K562 (cell line): Measurements from ENCODE around the gene BATF. TPM values are rescaled to one million over a fixed set of nuclear protein-coding genes. Genes with fewer than 3 reads are reported as not detected.
A peak's percentile ranks its signal among the peaks of the same experiment; 100 is the strongest.

Experiments used
- ATAC-seq: fragments of 200-7000 bp; cut with Tn5 transposase; 3 replicates; pipeline ENCODE4 v1.9.1; 2020; ENCODE audit warnings: moderate library complexity
- BruUV-seq: library from RNA; stranded (reverse); fragments of 400-500 nt; replicated peaks from 2 replicates; lab custom pipeline; 2021; lab: Mats Ljungman, UMichigan
- CTCF ChIA-PET: fragments of 300-600 bp; formaldehyde crosslinking; extraction: SDS; loops from one replicate; lab custom pipeline; 2021; ENCODE audit warnings: low intra/inter-chr PET ratio; lab: Yijun Ruan, JAX
- POLR2A ChIA-PET: fragments of 300-600, 350-650 bp; sonication (Branson Sonifier 250); formaldehyde crosslinking; extraction: SDS; loops from one replicate; lab custom pipeline; 2021; ENCODE audit warnings: antibody characterized with exemption, inconsistent platforms; lab: Yijun Ruan, JAX
- DNase-seq, 4 experiments: peaks; one replicate each; pipeline versions ENCODE4 v3.0.0 to v3.0.0-alpha.2; 2011 to 2018; ENCODE audit warnings: low spot score in 3 of 4, mixed read lengths in 3 of 4; ENCODE audit errors: extremely low read depth in 1 of 4
- FAIRE-seq: peaks from 2 replicates; lab custom pipeline; 2011; peaks lifted over from hg19 to GRCh38; lab: Jason Lieb, UNC
- H2AFZ ChIP-seq: 2 replicates; pipeline ENCODE4 v1.6.0; 2011; ENCODE audit warnings: low read depth, low read length, control low read depth, inconsistent platforms
- H3K27ac ChIP-seq: fragments of 200-600 bp; 3 replicates; pipeline ENCODE4 v1.8.0; 2011; ENCODE audit warnings: low read depth, mild to moderate bottlenecking, control low read depth, inconsistent platforms, low read length, moderate library complexity, mixed read lengths; ENCODE audit errors: extremely low read depth
- H3K27me3 ChIP-seq, 2 experiments: fragments of 300-600 bp in 1 of 2; 2 replicates in 1 of 2; 3 replicates in 1 of 2; pipeline versions ENCODE4 v1.6.0 to v1.8.0; 2011; ENCODE audit warnings: inconsistent platforms in 2 of 2, low read length in 2 of 2, mild to moderate bottlenecking in 1 of 2, mixed read lengths in 1 of 2, moderate library complexity in 1 of 2; ENCODE audit not compliant: control insufficient read depth in 2 of 2, insufficient read depth in 2 of 2
- H3K36me3 ChIP-seq: fragments of 300-600 bp; 3 replicates; pipeline ENCODE4 v1.8.0; 2011; ENCODE audit warnings: mild to moderate bottlenecking, low read length, inconsistent platforms; ENCODE audit not compliant: control insufficient read depth, insufficient read depth
- H3K4me1 ChIP-seq, 2 experiments: fragments of 200-600 bp in 1 of 2; replicated peaks in 1 of 2; 2 replicates in 1 of 2; 3 replicates in 1 of 2; pipeline versions ENCODE4 v1.5.1 to v1.8.0; 2011; ENCODE audit warnings: inconsistent platforms in 2 of 2, low read length in 2 of 2, mild to moderate bottlenecking in 1 of 2, mixed read lengths in 1 of 2, moderate library complexity in 1 of 2; ENCODE audit not compliant: control insufficient read depth in 2 of 2, insufficient read depth in 2 of 2
- H3K4me2 ChIP-seq: 2 replicates; pipeline ENCODE4 v1.6.1; 2011; ENCODE audit warnings: low read length, control low read depth, inconsistent platforms, mixed read lengths; ENCODE audit not compliant: insufficient read depth
- H3K4me3 ChIP-seq: fragments of 200-600 bp; sonication (generic), shearing (Covaris generic); 2 replicates; pipeline ENCODE4 v1.5.1; 2016; ENCODE audit warnings: control low read depth, inconsistent platforms
- H3K79me2 ChIP-seq: fragments of 200-600 bp; 3 replicates; pipeline ENCODE4 v1.8.0; 2011; ENCODE audit warnings: low read length, inconsistent platforms; ENCODE audit not compliant: control insufficient read depth, insufficient read depth
- H3K9ac ChIP-seq, 2 experiments: 2 replicates each; pipeline versions ENCODE4 v1.6.0 to v1.6.1; 2011; ENCODE audit warnings: low read depth in 2 of 2, low read length in 2 of 2, control low read depth in 1 of 2, inconsistent platforms in 1 of 2, mild to moderate bottlenecking in 1 of 2, mixed read lengths in 1 of 2; ENCODE audit not compliant: insufficient read depth in 1 of 2
- H3K9me1 ChIP-seq: one replicate; pipeline ENCODE4 v1.6.0; 2011; ENCODE audit warnings: inconsistent platforms, mild to moderate bottlenecking, low read length, moderate library complexity; ENCODE audit not compliant: control insufficient read depth, insufficient read depth
- H3K9me3 ChIP-seq: replicated peaks from 2 replicates; pipeline ENCODE4 v1.5.1; 2011; ENCODE audit warnings: low read depth, low read length, inconsistent platforms; ENCODE audit not compliant: control insufficient read depth, insufficient read depth
- H4K20me1 ChIP-seq: replicated peaks from 2 replicates; pipeline ENCODE4 v1.6.1; 2011; ENCODE audit warnings: low read length, inconsistent platforms, mixed read lengths; ENCODE audit not compliant: control insufficient read depth, insufficient read depth
- BACH1 ChIP-seq: fragments of 200-800 bp; sonication (Bioruptor generic); IDR thresholded peaks from 2 replicates; pipeline ENCODE4 v1.6.1; 2016; ENCODE audit warnings: missing genetic modification characterization, missing compliant biosample characterization
- CEBPG ChIP-seq, 3 experiments: fragments of 200-800 bp in 1 of 3; sonication (Bioruptor generic) in 1 of 3; sonication (generic) in 1 of 3; formaldehyde crosslinking in 1 of 3; IDR thresholded peaks in 2 of 3; conservative IDR thresholded peaks in 1 of 3; 2 replicates each; pipeline versions ENCODE4 v1.6.1 to v1.8.0; 2016 to 2022; ENCODE audit warnings: missing compliant biosample characterization in 2 of 3, missing genetic modification characterization in 2 of 3, mild to moderate bottlenecking in 1 of 3, missing genetic modification reagents in 1 of 3
- CTBP1 ChIP-seq: fragments of 450-650 bp; IDR thresholded peaks from 2 replicates; pipeline ENCODE4 v1.6.1; 2016; ENCODE audit warnings: borderline replicate concordance
- ESRRA ChIP-seq: fragments of 450-650 bp; IDR thresholded peaks from 2 replicates; pipeline ENCODE4 v1.6.1; 2014; ENCODE audit warnings: low read depth, mild to moderate bottlenecking, moderate library complexity, borderline replicate concordance
- HIVEP1 ChIP-seq: fragments of 250-450 bp; sonication (Bioruptor Pico); IDR thresholded peaks from 2 replicates; pipeline ENCODE4 v1.4.0; 2020; ENCODE audit warnings: mild to moderate bottlenecking
- POLR2AphosphoS5 ChIP-seq: IDR thresholded peaks from 2 replicates; pipeline ENCODE4 v1.6.1; 2011; ENCODE audit warnings: mild to moderate bottlenecking, low read depth, low read length, moderate library complexity; ENCODE audit not compliant: control insufficient read depth, insufficient read depth
- SMC3 ChIP-seq: conservative IDR thresholded peaks from 2 replicates; pipeline ENCODE4 v1.6.1; 2011; ENCODE audit warnings: low read depth, low read length, improper control_type of control experiment; ENCODE audit not compliant: insufficient read depth
- TARDBP ChIP-seq: fragments of 450-650 bp; IDR thresholded peaks from 2 replicates; pipeline ENCODE4 v1.6.1; 2016
- TEAD1 ChIP-seq, 2 experiments: fragments of 450-650 bp in 1 of 2; sonication (generic) in 1 of 2; formaldehyde crosslinking; IDR thresholded peaks; 2 replicates each; pipeline versions ENCODE4 v1.4.0 to v1.8.0; 2020 to 2022; ENCODE audit warnings: mild to moderate bottlenecking in 2 of 2, missing genetic modification reagents in 1 of 2
- ZBTB7A ChIP-seq: IDR thresholded peaks from 2 replicates; pipeline ENCODE4 v1.6.1; 2011; ENCODE audit warnings: low read depth, mild to moderate bottlenecking, low read length, moderate library complexity, borderline replicate concordance; ENCODE audit not compliant: control insufficient read depth
- ZNF431 ChIP-seq: sonication (generic); formaldehyde crosslinking; IDR thresholded peaks from 2 replicates; pipeline ENCODE4 v1.8.0; 2022; ENCODE audit warnings: mild to moderate bottlenecking, missing genetic modification reagents
- ZNF639 ChIP-seq, 2 experiments: fragments of 200-800 bp in 1 of 2; sonication (Bioruptor generic) in 1 of 2; sonication (generic) in 1 of 2; formaldehyde crosslinking in 1 of 2; IDR thresholded peaks in 1 of 2; conservative IDR thresholded peaks in 1 of 2; 2 replicates each; pipeline versions ENCODE4 v1.5.0 to v1.6.1; 2016 to 2020; ENCODE audit warnings: missing compliant biosample characterization in 1 of 2, missing genetic modification characterization in 1 of 2, missing genetic modification reagents in 1 of 2
- WGBS: fragments of 100-300 bp; shearing (Covaris generic); methylation state at CpG from one replicate; pipeline ENCODE4 v1.1.6; 2016; ENCODE audit warnings: low coverage, mixed read lengths; ENCODE audit not compliant: insufficient coverage; ENCODE audit errors: missing lambda C conversion rate; 5-methylcytosine and 5-hydroxymethylcytosine counted together
- in situ Hi-C: fragments of 300-500 bp; cut with MboI; formaldehyde crosslinking; loops from 4 replicates; pipeline ENCODE4 v1.15.0; 2018; ENCODE audit warnings: inconsistent platforms, mixed read lengths
- intact Hi-C: fragments of 100-400 bp; cut with micrococcal nuclease; formaldehyde crosslinking; loops from 2 replicates; pipeline ENCODE4 v1.14.2; 2022
- polyA plus RNA-seq, 8 experiments: library from polyadenylated mRNA; depleted of rRNA in 4 of 8; stranded (reverse) in 5 of 8; unstranded in 3 of 8; fragments of >200 nt; fragmentation: Nextera tagmentation in 2 of 8; fragmentation: Illumina TruSeq in 1 of 8; extraction: Ambion mirVana in 2 of 8; extraction: Trizol in 1 of 8; gene quantifications; 2 replicates each; pipeline versions ENCODE4 v1.2.1 to v1.2.3, GENCODE V29; 2011 to 2014; ENCODE audit warnings: inconsistent platforms in 1 of 8, missing spikeins in 1 of 8
- total RNA-seq, 7 experiments: library from RNA; depleted of rRNA in 6 of 7; stranded (reverse); fragments of >200 nt in 6 of 7; fragmentation: Illumina TruSeq in 2 of 7; extraction: Trizol in 2 of 7; gene quantifications; 2 replicates each; pipeline versions ENCODE4 v1.2.1 to v1.2.3, GENCODE V29; 2011 to 2021; ENCODE audit warnings: low replicate concordance in 1 of 7
- TF ChIP-seq, protein P1 (sequence below): fragments of 450-650 bp; IDR thresholded peaks from 2 replicates; pipeline ENCODE4 v1.7.1; 2018; ENCODE audit warnings: mild to moderate bottlenecking, low read depth; ENCODE audit not compliant: partially characterized antibody
- TF ChIP-seq, protein P2 (sequence below): fragments of 450-650 bp; IDR thresholded peaks from 2 replicates; pipeline ENCODE4 v1.6.1; 2014; ENCODE audit warnings: low read depth, mild to moderate bottlenecking, moderate library complexity, borderline replicate concordance

Gene BATF
- total and polyA plus RNA-seq, 9 of the 15 experiments (the other 6 are each of a cell fraction or from before 2014, with no cell fraction given), result 0.13 to 2.1 (median 0.55) TPM; not detected in 2

DNA sequence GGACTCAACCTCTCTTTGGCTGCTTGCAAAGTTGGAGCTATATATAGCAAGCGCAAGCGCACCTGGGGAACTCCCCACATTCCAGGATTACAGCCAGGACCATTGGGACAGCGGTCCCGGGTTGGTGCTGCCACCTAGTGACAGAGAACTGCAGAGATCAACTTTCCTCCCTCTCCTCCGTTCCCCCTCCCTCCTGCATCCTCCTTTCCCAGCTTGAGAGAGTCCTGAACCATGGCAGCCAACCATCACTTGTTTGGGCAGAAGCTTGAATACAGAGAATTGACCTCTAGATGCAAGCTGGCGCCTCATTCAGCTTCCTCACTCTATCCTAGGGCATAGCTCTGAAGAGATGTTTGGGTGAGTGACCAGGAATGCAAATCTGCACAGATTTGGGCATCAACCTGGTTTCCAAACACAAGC lies 38.8 kb downstream of the BATF start:
- Histone ChIP-seq H3K9me1 (no peaks in the 10 kb centered on the region), H3K36me3 (no peaks in the 10 kb centered on the region), H4K20me1 (no peaks in the 10 kb centered on the region; the same call in 1 of the 2 replicates), H3K79me2 (no peaks in the 10 kb centered on the region), H3K27me3 (peaks cover 0 to 14% of the 10 kb centered on the region in 2 experiments; a peak in 2 of 5 replicates), H3K4me3 (no peak overlapping the region), H3K9me3 (no peaks in the 10 kb centered on the region), H3K9ac (no peak overlapping the region), H3K4me1 (no peaks in the 10 kb centered on the region), H2AFZ (no peak overlapping the region), H3K4me2 (no peak overlapping the region), H3K27ac (no peak overlapping the region)
- CTCF ChIA-PET, result interaction anchor here (1.4 to 2.7 kb wide), 2 partner anchors 72 to 254 kb away, joined by 6 to 17 read pairs; no protein-coding TSS in a partner anchor
- POLR2A ChIA-PET, result interaction anchor here (0.6 kb wide), 1 partner anchor 96 kb away, joined by 3 read pairs; no protein-coding TSS in a partner anchor
- FAIRE-seq (peak; percentile 86), ATAC-seq (peak; percentile 88), DNase-seq (peak; percentile 62 to 81 (median 74))
- 1% methylated on average over 6 of the region's 6 CpGs for WGBS
- in situ Hi-C loops (loop anchor here (10.0 kb wide), 1 partner anchor 256 kb away; no protein-coding TSS in a partner anchor), intact Hi-C loops (loop anchor here (1.0 to 2.0 kb wide), 3 partner anchors 42 to 254 kb away; no protein-coding TSS in a partner anchor)
- BruUV-seq, result no TSS peak
- TF ChIP-seq POLR2AphosphoS5, result no peak
- no peak for TF ChIP-seq ZBTB7A
- no peak for TF ChIP-seq CEBPG (CRISPR knock-in tag; IDR thresholded peaks at IDR 0.05)
- no peak for TF ChIP-seq CEBPG (tag; conservative IDR thresholded peaks at IDR 0.05 in 1 of 2, IDR thresholded peaks at IDR 0.05 in 1 of 2)
- TF ChIP-seq ZNF639 (CRISPR knock-in tag; conservative IDR thresholded peaks at IDR 0.05 in 1 of 2, IDR thresholded peaks at IDR 0.05 in 1 of 2), result no peak
- peak; percentile 63 for TF ChIP-seq SMC3
- TF ChIP-seq TEAD1 (CRISPR knock-in tag; IDR thresholded peaks at IDR 0.05), result peak in 1 of 2 experiments; percentile 59; a peak in 2 of 4 replicates
- no peak for TF ChIP-seq HIVEP1
- TF ChIP-seq, protein P1, sequence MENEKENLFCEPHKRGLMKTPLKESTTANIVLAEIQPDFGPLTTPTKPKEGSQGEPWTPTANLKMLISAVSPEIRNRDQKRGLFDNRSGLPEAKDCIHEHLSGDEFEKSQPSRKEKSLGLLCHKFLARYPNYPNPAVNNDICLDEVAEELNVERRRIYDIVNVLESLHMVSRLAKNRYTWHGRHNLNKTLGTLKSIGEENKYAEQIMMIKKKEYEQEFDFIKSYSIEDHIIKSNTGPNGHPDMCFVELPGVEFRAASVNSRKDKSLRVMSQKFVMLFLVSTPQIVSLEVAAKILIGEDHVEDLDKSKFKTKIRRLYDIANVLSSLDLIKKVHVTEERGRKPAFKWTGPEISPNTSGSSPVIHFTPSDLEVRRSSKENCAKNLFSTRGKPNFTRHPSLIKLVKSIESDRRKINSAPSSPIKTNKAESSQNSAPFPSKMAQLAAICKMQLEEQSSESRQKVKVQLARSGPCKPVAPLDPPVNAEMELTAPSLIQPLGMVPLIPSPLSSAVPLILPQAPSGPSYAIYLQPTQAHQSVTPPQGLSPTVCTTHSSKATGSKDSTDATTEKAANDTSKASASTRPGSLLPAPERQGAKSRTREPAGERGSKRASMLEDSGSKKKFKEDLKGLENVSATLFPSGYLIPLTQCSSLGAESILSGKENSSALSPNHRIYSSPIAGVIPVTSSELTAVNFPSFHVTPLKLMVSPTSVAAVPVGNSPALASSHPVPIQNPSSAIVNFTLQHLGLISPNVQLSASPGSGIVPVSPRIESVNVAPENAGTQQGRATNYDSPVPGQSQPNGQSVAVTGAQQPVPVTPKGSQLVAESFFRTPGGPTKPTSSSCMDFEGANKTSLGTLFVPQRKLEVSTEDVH, result no peak
- TF ChIP-seq BACH1 (tag), result no peak
- TF ChIP-seq ESRRA, result no peak
- no peak for TF ChIP-seq TARDBP
- TF ChIP-seq CTBP1, result peak; percentile 44; the same call in 1 of the 2 replicates
- TF ChIP-seq ZNF431 (CRISPR knock-in tag), result no peak
- TF ChIP-seq, protein P2, sequence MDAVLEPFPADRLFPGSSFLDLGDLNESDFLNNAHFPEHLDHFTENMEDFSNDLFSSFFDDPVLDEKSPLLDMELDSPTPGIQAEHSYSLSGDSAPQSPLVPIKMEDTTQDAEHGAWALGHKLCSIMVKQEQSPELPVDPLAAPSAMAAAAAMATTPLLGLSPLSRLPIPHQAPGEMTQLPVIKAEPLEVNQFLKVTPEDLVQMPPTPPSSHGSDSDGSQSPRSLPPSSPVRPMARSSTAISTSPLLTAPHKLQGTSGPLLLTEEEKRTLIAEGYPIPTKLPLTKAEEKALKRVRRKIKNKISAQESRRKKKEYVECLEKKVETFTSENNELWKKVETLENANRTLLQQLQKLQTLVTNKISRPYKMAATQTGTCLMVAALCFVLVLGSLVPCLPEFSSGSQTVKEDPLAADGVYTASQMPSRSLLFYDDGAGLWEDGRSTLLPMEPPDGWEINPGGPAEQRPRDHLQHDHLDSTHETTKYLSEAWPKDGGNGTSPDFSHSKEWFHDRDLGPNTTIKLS, result no peak
